Neural cell (in vitro differentiated cells): ENCODE measurements around the gene NADK2. TPM values are rescaled to one million over a fixed set of nuclear protein-coding genes. Genes with fewer than 3 reads are reported as not detected.

ENCODE experiments used
- H2AFZ ChIP-seq: fragments of 200-600, 300-800 bp; sonication (generic), shearing (Covaris generic); 2 replicates; pipeline ENCODE4 v1.6.0; 2014; ENCODE audit warnings: low read depth, mild to moderate bottlenecking, antibody characterized with exemption, low read length, moderate library complexity
- H3F3A ChIP-seq: fragments of 200-600 bp; shearing (Covaris generic); 2 replicates; pipeline ENCODE4 v1.6.1; 2016; ENCODE audit warnings: mild to moderate bottlenecking, moderate library complexity, mixed read lengths, antibody characterized with exemption, low read length; ENCODE audit not compliant: insufficient read depth, poor library complexity, severe bottlenecking
- H3K27ac ChIP-seq: fragments of 200-600, 300-800 bp; sonication (generic), shearing (Covaris generic); 2 replicates; pipeline ENCODE4 v1.5.1; 2014; ENCODE audit warnings: mild to moderate bottlenecking, low read length, moderate library complexity
- H3K27me3 ChIP-seq: fragments of 300-800, 200-600 bp; sonication (generic), shearing (Covaris generic); 2 replicates; pipeline ENCODE4 v1.6.0; 2014; ENCODE audit warnings: mild to moderate bottlenecking, low read depth, low read length, moderate library complexity; ENCODE audit not compliant: insufficient read depth
- H3K36me3 ChIP-seq: fragments of 300-800, 200-600 bp; sonication (generic), shearing (Covaris generic); 2 replicates; pipeline ENCODE4 v1.5.1; 2014; ENCODE audit warnings: mild to moderate bottlenecking, antibody characterized with exemption, low read length, moderate library complexity; ENCODE audit not compliant: insufficient read depth
- H3K4me2 ChIP-seq: fragments of 300-800, 200-600 bp; sonication (generic), shearing (Covaris generic); 2 replicates; pipeline ENCODE4 v1.6.0; 2014; ENCODE audit warnings: mild to moderate bottlenecking, low read length
- H3K4me3 ChIP-seq: fragments of 300-800, 200-600 bp; sonication (generic), shearing (Covaris generic); 2 replicates; pipeline ENCODE4 v1.5.1; 2014; ENCODE audit warnings: mild to moderate bottlenecking, low read length, moderate library complexity
- H3K79me2 ChIP-seq: fragments of 200-600 bp; shearing (Covaris generic); replicated peaks from 2 replicates; pipeline ENCODE4 v1.6.0; 2014; ENCODE audit warnings: mild to moderate bottlenecking, low read length, moderate library complexity; ENCODE audit not compliant: insufficient read depth
- H3K9ac ChIP-seq: fragments of 300-800, 200-600 bp; sonication (generic), shearing (Covaris generic); 2 replicates; pipeline ENCODE4 v1.6.1; 2016; ENCODE audit warnings: mild to moderate bottlenecking, low read length, mixed read lengths
- H3K9me2 ChIP-seq: fragments of 200-600 bp; shearing (Covaris generic); 2 replicates; pipeline ENCODE4 v1.6.1; 2016; ENCODE audit warnings: mild to moderate bottlenecking, low read length, mixed read lengths; ENCODE audit not compliant: insufficient read depth
- H3K9me3 ChIP-seq: fragments of 200-600, 300-800 bp; sonication (generic), shearing (Covaris generic); 2 replicates; pipeline ENCODE4 v1.6.1; 2016; ENCODE audit warnings: mild to moderate bottlenecking, mixed run types, low read length, moderate library complexity, mixed read lengths
- H4K20me1 ChIP-seq: fragments of 200-600 bp; shearing (Covaris generic); 2 replicates; pipeline ENCODE4 v1.6.1; 2016; ENCODE audit warnings: mild to moderate bottlenecking, mixed run types; ENCODE audit not compliant: insufficient read depth
- EP300 ChIP-seq: fragments of 450-650 bp; conservative IDR thresholded peaks from 2 replicates; pipeline ENCODE4 v1.6.1; 2014; ENCODE audit warnings: antibody characterized with exemption, mild to moderate bottlenecking, moderate library complexity; ENCODE audit not compliant: poor library complexity, severe bottlenecking
- EZH2 ChIP-seq: fragments of 200-600, 300-800 bp; shearing (Covaris generic), sonication (generic); IDR thresholded peaks from 2 replicates; pipeline ENCODE4 v1.6.1; 2014; ENCODE audit warnings: antibody characterized with exemption, low read length, borderline replicate concordance, mild to moderate bottlenecking; ENCODE audit not compliant: insufficient read depth, poor library complexity, severe bottlenecking
- MXI1 ChIP-seq: fragments of 450-650 bp; conservative IDR thresholded peaks from 2 replicates; pipeline ENCODE4 v1.6.1; 2014; ENCODE audit warnings: antibody characterized with exemption, mild to moderate bottlenecking; ENCODE audit not compliant: poor library complexity, severe bottlenecking
- POLR2AphosphoS5 ChIP-seq: IDR thresholded peaks from 2 replicates; pipeline ENCODE4 v1.6.1; 2012
- RAD21 ChIP-seq: fragments of 450-650 bp; conservative IDR thresholded peaks from 2 replicates; pipeline ENCODE4 v1.6.1; 2014; ENCODE audit warnings: antibody characterized with exemption, mild to moderate bottlenecking, moderate library complexity
- SMC3 ChIP-seq: fragments of 450-650 bp; conservative IDR thresholded peaks from 2 replicates; pipeline ENCODE4 v1.6.1; 2014; ENCODE audit warnings: antibody characterized with exemption, mild to moderate bottlenecking, moderate library complexity; ENCODE audit not compliant: poor library complexity
- TAF1 ChIP-seq: IDR thresholded peaks from 2 replicates; pipeline ENCODE4 v1.6.1; 2012; ENCODE audit warnings: low read depth
- polyA plus RNA-seq: library from polyadenylated mRNA; depleted of rRNA; stranded (reverse); fragments of >200 nt; gene quantifications from 2 replicates; pipeline ENCODE4 v1.2.3, GENCODE V29; 2014
- TF ChIP-seq, protein P1 (sequence below): IDR thresholded peaks from 2 replicates; pipeline ENCODE4 v1.6.1; 2012; ENCODE audit warnings: borderline replicate concordance
- TF ChIP-seq, protein P2 (sequence below): fragments of 450-650 bp; IDR thresholded peaks from 2 replicates; pipeline ENCODE4 v1.5.1; 2014; ENCODE audit warnings: antibody characterized with exemption, mild to moderate bottlenecking, moderate library complexity; ENCODE audit not compliant: poor library complexity, severe bottlenecking

The NADK2 gene
- polyA plus RNA-seq, 1 donor from 2014 or later, result 66.8 TPM

DNA sequence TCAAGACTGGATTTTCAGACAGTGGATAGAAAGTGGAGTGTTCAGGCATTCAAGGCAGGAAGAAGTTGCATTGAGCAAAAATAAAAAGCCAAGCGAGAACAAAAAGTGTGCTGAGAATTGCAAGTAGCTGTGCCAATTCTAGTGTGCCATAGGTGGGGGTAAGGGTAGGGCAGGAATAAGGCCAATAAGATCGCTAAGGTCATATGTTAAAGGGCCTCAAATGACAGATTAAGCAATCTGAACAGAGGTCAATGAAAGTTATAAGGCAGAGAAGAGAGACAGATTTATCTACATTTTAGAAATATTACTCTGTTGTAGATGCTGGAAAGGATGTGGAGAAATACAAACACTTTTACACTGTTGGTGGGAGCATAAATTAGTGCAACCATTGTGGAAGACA, 36.4 kb downstream of the NADK2 start:
- Histone ChIP-seq H3K79me2 (no peaks in the 10 kb centered on the region), H3K27ac (no peak overlapping the region)
- TF ChIP-seq RAD21 (no peak), SMC3 (no peak), EP300 (no peak), EZH2 (no peak), POLR2AphosphoS5 (no peak), MXI1 (no peak)
- TF ChIP-seq, protein P1, sequence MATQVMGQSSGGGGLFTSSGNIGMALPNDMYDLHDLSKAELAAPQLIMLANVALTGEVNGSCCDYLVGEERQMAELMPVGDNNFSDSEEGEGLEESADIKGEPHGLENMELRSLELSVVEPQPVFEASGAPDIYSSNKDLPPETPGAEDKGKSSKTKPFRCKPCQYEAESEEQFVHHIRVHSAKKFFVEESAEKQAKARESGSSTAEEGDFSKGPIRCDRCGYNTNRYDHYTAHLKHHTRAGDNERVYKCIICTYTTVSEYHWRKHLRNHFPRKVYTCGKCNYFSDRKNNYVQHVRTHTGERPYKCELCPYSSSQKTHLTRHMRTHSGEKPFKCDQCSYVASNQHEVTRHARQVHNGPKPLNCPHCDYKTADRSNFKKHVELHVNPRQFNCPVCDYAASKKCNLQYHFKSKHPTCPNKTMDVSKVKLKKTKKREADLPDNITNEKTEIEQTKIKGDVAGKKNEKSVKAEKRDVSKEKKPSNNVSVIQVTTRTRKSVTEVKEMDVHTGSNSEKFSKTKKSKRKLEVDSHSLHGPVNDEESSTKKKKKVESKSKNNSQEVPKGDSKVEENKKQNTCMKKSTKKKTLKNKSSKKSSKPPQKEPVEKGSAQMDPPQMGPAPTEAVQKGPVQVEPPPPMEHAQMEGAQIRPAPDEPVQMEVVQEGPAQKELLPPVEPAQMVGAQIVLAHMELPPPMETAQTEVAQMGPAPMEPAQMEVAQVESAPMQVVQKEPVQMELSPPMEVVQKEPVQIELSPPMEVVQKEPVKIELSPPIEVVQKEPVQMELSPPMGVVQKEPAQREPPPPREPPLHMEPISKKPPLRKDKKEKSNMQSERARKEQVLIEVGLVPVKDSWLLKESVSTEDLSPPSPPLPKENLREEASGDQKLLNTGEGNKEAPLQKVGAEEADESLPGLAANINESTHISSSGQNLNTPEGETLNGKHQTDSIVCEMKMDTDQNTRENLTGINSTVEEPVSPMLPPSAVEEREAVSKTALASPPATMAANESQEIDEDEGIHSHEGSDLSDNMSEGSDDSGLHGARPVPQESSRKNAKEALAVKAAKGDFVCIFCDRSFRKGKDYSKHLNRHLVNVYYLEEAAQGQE, result no peak

GRCh38 chr5:36202521-36202961, 39.2 kb downstream of the NADK2 start:
- H3K4me2 ChIP-seq, result no peak overlapping the region
- H3K9me3 ChIP-seq, result no peaks in the 10 kb centered on the region
- TF ChIP-seq POLR2AphosphoS5, result no peak
- TF ChIP-seq RAD21, result no peak
- no peak for TF ChIP-seq MXI1
- TF ChIP-seq, protein P2, sequence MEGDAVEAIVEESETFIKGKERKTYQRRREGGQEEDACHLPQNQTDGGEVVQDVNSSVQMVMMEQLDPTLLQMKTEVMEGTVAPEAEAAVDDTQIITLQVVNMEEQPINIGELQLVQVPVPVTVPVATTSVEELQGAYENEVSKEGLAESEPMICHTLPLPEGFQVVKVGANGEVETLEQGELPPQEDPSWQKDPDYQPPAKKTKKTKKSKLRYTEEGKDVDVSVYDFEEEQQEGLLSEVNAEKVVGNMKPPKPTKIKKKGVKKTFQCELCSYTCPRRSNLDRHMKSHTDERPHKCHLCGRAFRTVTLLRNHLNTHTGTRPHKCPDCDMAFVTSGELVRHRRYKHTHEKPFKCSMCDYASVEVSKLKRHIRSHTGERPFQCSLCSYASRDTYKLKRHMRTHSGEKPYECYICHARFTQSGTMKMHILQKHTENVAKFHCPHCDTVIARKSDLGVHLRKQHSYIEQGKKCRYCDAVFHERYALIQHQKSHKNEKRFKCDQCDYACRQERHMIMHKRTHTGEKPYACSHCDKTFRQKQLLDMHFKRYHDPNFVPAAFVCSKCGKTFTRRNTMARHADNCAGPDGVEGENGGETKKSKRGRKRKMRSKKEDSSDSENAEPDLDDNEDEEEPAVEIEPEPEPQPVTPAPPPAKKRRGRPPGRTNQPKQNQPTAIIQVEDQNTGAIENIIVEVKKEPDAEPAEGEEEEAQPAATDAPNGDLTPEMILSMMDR, result no peak
- no peak for TF ChIP-seq TAF1
- TF ChIP-seq, protein P1, result no peak
- TF ChIP-seq SMC3, result no peak
- no peak for TF ChIP-seq EZH2
- no peak for TF ChIP-seq EP300
- no peak overlapping the region for H3K4me3 ChIP-seq
- H3K9ac ChIP-seq, result no peak overlapping the region
- no peaks in the 10 kb centered on the region for H3K27me3 ChIP-seq
- H3K36me3 ChIP-seq, result no peaks in the 10 kb centered on the region
- no peak overlapping the region for H3K27ac ChIP-seq
- H3K9me2 ChIP-seq, result no peaks in the 10 kb centered on the region
- no peaks in the 10 kb centered on the region for H4K20me1 ChIP-seq
- H3K79me2 ChIP-seq, result no peaks in the 10 kb centered on the region
- no peaks in the 10 kb centered on the region for H3F3A ChIP-seq
- no peak overlapping the region for H2AFZ ChIP-seq

More for the DNA sequence above, 36.4 kb downstream of the NADK2 start:
- Histone ChIP-seq H3K27me3 (no peaks in the 10 kb centered on the region), H3K36me3 (no peaks in the 10 kb centered on the region), H3K9me3 (no peaks in the 10 kb centered on the region), H3K4me2 (no peak overlapping the region), H4K20me1 (no peaks in the 10 kb centered on the region), H2AFZ (no peak overlapping the region), H3K9me2 (no peaks in the 10 kb centered on the region), H3K9ac (no peak overlapping the region), H3K4me3 (no peak overlapping the region), H3F3A (no peaks in the 10 kb centered on the region)
